IMR-90 (cell line): ENCODE data around the gene OR8D4. TPM values are rescaled to one million over a fixed set of nuclear protein-coding genes. Genes with fewer than 3 reads are reported as not detected.

Experiments used
- ATAC-seq: fragments of 200-7000 bp; cut with Tn5 transposase; 2 replicates; pipeline ENCODE4 v1.9.1; 2020; ENCODE audit warnings: low read depth, mild to moderate bottlenecking, moderate library complexity
- BruUV-seq: library from RNA; stranded (reverse); fragments of 400-500 nt; replicated peaks from 2 replicates; lab custom pipeline; 2021; lab: Mats Ljungman, UMichigan
- CTCF ChIA-PET: fragments of 300-600 bp; formaldehyde crosslinking; extraction: SDS; loops from one replicate; lab custom pipeline; 2021; ENCODE audit warnings: antibody characterized with exemption; lab: Yijun Ruan, JAX
- POLR2A ChIA-PET: fragments of 300-600 bp; sonication (Branson Sonifier 250); formaldehyde crosslinking; loops from one replicate; lab custom pipeline; 2022; ENCODE audit warnings: antibody characterized with exemption; ENCODE audit not compliant: unreplicated experiment; lab: Charles Lee
- DNase-seq: peaks from one replicate; pipeline ENCODE4 v3.0.0; 2013
- H2AFZ ChIP-seq: replicated peaks from 2 replicates; pipeline ENCODE3; 2013; ENCODE audit warnings: low read length, mild to moderate bottlenecking; ENCODE audit not compliant: poor library complexity
- H2AK5ac ChIP-seq: 2 replicates; pipeline ENCODE4 v1.6.1; 2013; ENCODE audit warnings: low read depth, low read length, inconsistent platforms
- H2AK9ac ChIP-seq: replicated peaks from 2 replicates; pipeline ENCODE3; 2013; ENCODE audit warnings: mild to moderate bottlenecking, low read depth, low read length, moderate library complexity; ENCODE audit not compliant: poor library complexity
- H2BK120ac ChIP-seq: 2 replicates; pipeline ENCODE4 v1.6.1; 2013; ENCODE audit warnings: low read depth, low read length, inconsistent platforms
- H2BK15ac ChIP-seq: 3 replicates; pipeline ENCODE4 v1.6.1; 2013; ENCODE audit warnings: low read depth, low read length, inconsistent platforms
- H2BK20ac ChIP-seq: 2 replicates; pipeline ENCODE4 v1.6.1; 2013; ENCODE audit warnings: low read depth, mild to moderate bottlenecking, inconsistent platforms, low read length, moderate library complexity
- H2BK5ac ChIP-seq: 2 replicates; pipeline ENCODE4 v1.6.1; 2013; ENCODE audit warnings: mild to moderate bottlenecking, low read depth, low read length, inconsistent platforms; ENCODE audit not compliant: poor library complexity, severe bottlenecking
- H3K14ac ChIP-seq: replicated peaks from 2 replicates; pipeline ENCODE4 v1.6.1; 2013; ENCODE audit warnings: low read depth, low read length, inconsistent platforms
- H3K18ac ChIP-seq: 2 replicates; pipeline ENCODE4 v1.6.1; 2013; ENCODE audit warnings: low read depth, low read length, control low read depth
- H3K23ac ChIP-seq: 2 replicates; pipeline ENCODE4 v1.6.1; 2013; ENCODE audit warnings: low read depth, low read length, inconsistent platforms
- H3K27ac ChIP-seq: 2 replicates; pipeline ENCODE4 v1.5.1; 2013; ENCODE audit warnings: mild to moderate bottlenecking, control low read depth, low read length; ENCODE audit not compliant: insufficient read depth
- H3K27me3 ChIP-seq: 2 replicates; pipeline ENCODE4 v1.6.1; 2013; ENCODE audit warnings: low read length; ENCODE audit not compliant: control insufficient read depth, insufficient read depth
- H3K36me3 ChIP-seq: 2 replicates; pipeline ENCODE4 v1.6.1; 2013; ENCODE audit warnings: low read length, mixed read lengths; ENCODE audit not compliant: control insufficient read depth, insufficient read depth
- H3K4ac ChIP-seq: 2 replicates; pipeline ENCODE4 v1.6.1; 2013; ENCODE audit warnings: low read depth, low read length, inconsistent platforms
- H3K4me1 ChIP-seq: 2 replicates; pipeline ENCODE4 v1.6.1; 2013; ENCODE audit warnings: low read length, mixed read lengths; ENCODE audit not compliant: control insufficient read depth, insufficient read depth
- H3K4me2 ChIP-seq: 2 replicates; pipeline ENCODE4 v1.6.1; 2013; ENCODE audit warnings: low read depth, mild to moderate bottlenecking, control low read depth, low read length, moderate library complexity
- H3K4me3 ChIP-seq: 2 replicates; pipeline ENCODE4 v1.5.1; 2013; ENCODE audit warnings: low read depth, mild to moderate bottlenecking, control low read depth, low read length, moderate library complexity; ENCODE audit not compliant: insufficient read depth
- H3K56ac ChIP-seq: 2 replicates; pipeline ENCODE4 v1.6.1; 2013; ENCODE audit warnings: low read length, inconsistent platforms; ENCODE audit not compliant: insufficient read depth; ENCODE audit errors: extremely low read depth
- H3K79me1 ChIP-seq, 2 experiments: 2 replicates each; pipeline ENCODE4 v1.6.1; 2013; ENCODE audit warnings: low read length in 2 of 2, inconsistent platforms in 1 of 2, low read depth in 1 of 2
- H3K9ac ChIP-seq: 2 replicates; pipeline ENCODE4 v1.6.1; 2013; ENCODE audit warnings: low read depth, low read length, control low read depth
- H3K9me1 ChIP-seq: 2 replicates; pipeline ENCODE4 v1.6.1; 2013; ENCODE audit warnings: low read length, inconsistent platforms; ENCODE audit not compliant: insufficient read depth
- H3K9me3 ChIP-seq: 2 replicates; pipeline ENCODE4 v1.6.1; 2013; ENCODE audit warnings: low read length; ENCODE audit not compliant: control insufficient read depth, insufficient read depth
- H4K20me1 ChIP-seq: 2 replicates; pipeline ENCODE4 v1.6.1; 2013; ENCODE audit warnings: low read length, inconsistent platforms; ENCODE audit not compliant: insufficient read depth
- H4K5ac ChIP-seq: 2 replicates; pipeline ENCODE4 v1.6.1; 2013; ENCODE audit warnings: mild to moderate bottlenecking, low read depth, low read length, control low read depth
- H4K8ac ChIP-seq, 2 experiments: 2 replicates each; pipeline ENCODE4 v1.6.1; 2013; ENCODE audit warnings: low read depth in 2 of 2, low read length in 2 of 2, control low read depth in 1 of 2, inconsistent platforms in 1 of 2
- H4K91ac ChIP-seq: 2 replicates; pipeline ENCODE4 v1.6.1; 2013; ENCODE audit warnings: low read depth, low read length, inconsistent platforms; ENCODE audit not compliant: insufficient read depth
- BHLHE40 ChIP-seq: fragments of 150-350 bp; IDR thresholded peaks from 2 replicates; pipeline ENCODE4 v1.6.1; 2016; ENCODE audit warnings: mild to moderate bottlenecking, low read depth, low read length
- CEBPB ChIP-seq: IDR thresholded peaks from 2 replicates; pipeline ENCODE4 v1.6.1; 2012; ENCODE audit warnings: low read depth, low read length, improper control_type of control experiment
- CHD1 ChIP-seq: IDR thresholded peaks from 2 replicates; pipeline ENCODE4 v1.6.1; 2012; ENCODE audit warnings: low read depth, low read length, improper control_type of control experiment
- FOS ChIP-seq: fragments of 150-350 bp; IDR thresholded peaks from 2 replicates; pipeline ENCODE4 v1.6.1; 2016; ENCODE audit warnings: low read depth, low read length
- MAFK ChIP-seq: IDR thresholded peaks from 2 replicates; pipeline ENCODE4 v1.6.1; 2012; ENCODE audit warnings: low read depth, low read length, improper control_type of control experiment
- MAZ ChIP-seq: IDR thresholded peaks from 2 replicates; pipeline ENCODE4 v1.6.1; 2012; ENCODE audit warnings: low read depth, mild to moderate bottlenecking, low read length, improper control_type of control experiment, moderate library complexity, borderline replicate concordance
- MXI1 ChIP-seq: IDR thresholded peaks from 2 replicates; pipeline ENCODE4 v1.6.1; 2012; ENCODE audit warnings: low read depth, mild to moderate bottlenecking, low read length, moderate library complexity, borderline replicate concordance
- NFE2L2 ChIP-seq: fragments of 150-350 bp; IDR thresholded peaks from 2 replicates; pipeline ENCODE4 v1.6.1; 2016; ENCODE audit warnings: low read depth, mild to moderate bottlenecking, low read length
- POLR2A ChIP-seq: IDR thresholded peaks from 2 replicates; pipeline ENCODE4 v1.6.1; 2012; ENCODE audit warnings: mild to moderate bottlenecking, low read depth, low read length
- RAD21 ChIP-seq: IDR thresholded peaks from 2 replicates; pipeline ENCODE4 v1.6.1; 2012; ENCODE audit warnings: low read length, improper control_type of control experiment
- RCOR1 ChIP-seq: IDR thresholded peaks from 2 replicates; pipeline ENCODE4 v1.6.1; 2012; ENCODE audit warnings: mild to moderate bottlenecking, low read length, improper control_type of control experiment; ENCODE audit not compliant: insufficient replicate concordance
- RFX5 ChIP-seq: IDR thresholded peaks from 2 replicates; pipeline ENCODE4 v1.8.0; 2012; ENCODE audit warnings: low read depth, mild to moderate bottlenecking, low read length, moderate library complexity
- SMC3 ChIP-seq: fragments of 150-350 bp; IDR thresholded peaks from 2 replicates; pipeline ENCODE4 v1.6.1; 2016; ENCODE audit warnings: low read depth, mild to moderate bottlenecking, antibody characterized with exemption, low read length, moderate library complexity
- dilution Hi-C: fragments of 300-500 bp; cut with HindIII; formaldehyde crosslinking; loops from one replicate; pipeline ENCODE4 v1.14.3; 2018; ENCODE audit warnings: low sequenced_read_pairs; ENCODE audit not compliant: unreplicated experiment
- in situ Hi-C: fragments of 300-500 bp; cut with MboI; formaldehyde crosslinking; loops from 3 replicates; pipeline ENCODE4 v1.14.3; 2019; ENCODE audit warnings: low sequenced_read_pairs, inconsistent platforms, mixed read lengths
- intact Hi-C: fragments of 100-400 bp; cut with micrococcal nuclease; formaldehyde crosslinking; loops from 2 replicates; pipeline ENCODE4 v1.10.0; 2022
- polyA plus RNA-seq, 3 experiments: library from polyadenylated mRNA; depleted of rRNA; stranded (reverse); fragments of >200 nt; gene quantifications; 2 replicates each; pipeline ENCODE4 v1.2.3, GENCODE V29; 2012; ENCODE audit warnings: low replicate concordance in 1 of 3
- total RNA-seq: library from RNA; depleted of rRNA; stranded (reverse); fragments of >200 nt; gene quantifications from 2 replicates; pipeline ENCODE4 v1.2.3, GENCODE V29; 2012
- TF ChIP-seq, protein P1 (sequence below): fragments of 150-350 bp; IDR thresholded peaks from 2 replicates; pipeline ENCODE4 v1.6.1; 2017; ENCODE audit warnings: mild to moderate bottlenecking, antibody characterized with exemption, low read length, low read depth
- TF ChIP-seq, protein P2 (sequence below): conservative IDR thresholded peaks from 2 replicates; pipeline ENCODE4 v1.5.1; 2012; ENCODE audit warnings: mild to moderate bottlenecking, low read depth, low read length, improper control_type of control experiment
- TF ChIP-seq, protein P3 (sequence below): fragments of 150-350 bp; IDR thresholded peaks from 2 replicates; pipeline ENCODE4 v1.6.1; 2016; ENCODE audit warnings: low read depth, mild to moderate bottlenecking, low read length, moderate library complexity, borderline replicate concordance

Gene OR8D4
- total and polyA plus RNA-seq, 2 of the 4 experiments (the other 2 are of a cell fraction), result not detected

DNA sequence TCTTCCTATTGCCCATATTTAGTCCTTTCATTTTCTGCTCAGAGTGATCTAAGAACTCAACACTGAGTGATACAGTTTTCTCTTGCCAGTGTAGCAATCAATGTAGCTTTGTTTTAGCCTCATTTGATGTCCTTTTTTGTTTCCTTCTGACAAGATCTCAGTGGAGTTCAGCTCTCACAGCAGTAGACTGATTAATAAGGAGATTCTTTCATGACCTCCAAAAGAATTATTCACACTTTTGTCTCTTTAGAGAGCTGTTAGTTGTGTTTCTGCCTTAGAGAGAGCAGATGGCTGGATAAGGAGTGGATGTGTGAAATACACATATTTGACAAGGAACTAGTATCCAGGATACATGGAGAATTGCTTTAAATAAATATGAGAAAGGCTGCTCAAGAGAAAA, 9.9 kb upstream of the OR8D4 start:
- H3K9me3 ChIP-seq, result no peaks in the 10 kb centered on the region
- H2BK120ac ChIP-seq, result no peak overlapping the region
- in situ Hi-C loops (no loop called here), dilution Hi-C loops (no loop called here), intact Hi-C loops (no loop called here)
- no peak overlapping the region for H3K14ac ChIP-seq
- ChIA-PET POLR2A (no interaction called here), CTCF (no interaction called here)
- TF ChIP-seq, protein P1, sequence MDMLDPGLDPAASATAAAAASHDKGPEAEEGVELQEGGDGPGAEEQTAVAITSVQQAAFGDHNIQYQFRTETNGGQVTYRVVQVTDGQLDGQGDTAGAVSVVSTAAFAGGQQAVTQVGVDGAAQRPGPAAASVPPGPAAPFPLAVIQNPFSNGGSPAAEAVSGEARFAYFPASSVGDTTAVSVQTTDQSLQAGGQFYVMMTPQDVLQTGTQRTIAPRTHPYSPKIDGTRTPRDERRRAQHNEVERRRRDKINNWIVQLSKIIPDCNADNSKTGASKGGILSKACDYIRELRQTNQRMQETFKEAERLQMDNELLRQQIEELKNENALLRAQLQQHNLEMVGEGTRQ, result no peak
- no peak for TF ChIP-seq SMC3
- TF ChIP-seq RFX5, result no peak
- TF ChIP-seq NFE2L2, result no peak
- no peak for TF ChIP-seq RCOR1
- TF ChIP-seq, protein P2, sequence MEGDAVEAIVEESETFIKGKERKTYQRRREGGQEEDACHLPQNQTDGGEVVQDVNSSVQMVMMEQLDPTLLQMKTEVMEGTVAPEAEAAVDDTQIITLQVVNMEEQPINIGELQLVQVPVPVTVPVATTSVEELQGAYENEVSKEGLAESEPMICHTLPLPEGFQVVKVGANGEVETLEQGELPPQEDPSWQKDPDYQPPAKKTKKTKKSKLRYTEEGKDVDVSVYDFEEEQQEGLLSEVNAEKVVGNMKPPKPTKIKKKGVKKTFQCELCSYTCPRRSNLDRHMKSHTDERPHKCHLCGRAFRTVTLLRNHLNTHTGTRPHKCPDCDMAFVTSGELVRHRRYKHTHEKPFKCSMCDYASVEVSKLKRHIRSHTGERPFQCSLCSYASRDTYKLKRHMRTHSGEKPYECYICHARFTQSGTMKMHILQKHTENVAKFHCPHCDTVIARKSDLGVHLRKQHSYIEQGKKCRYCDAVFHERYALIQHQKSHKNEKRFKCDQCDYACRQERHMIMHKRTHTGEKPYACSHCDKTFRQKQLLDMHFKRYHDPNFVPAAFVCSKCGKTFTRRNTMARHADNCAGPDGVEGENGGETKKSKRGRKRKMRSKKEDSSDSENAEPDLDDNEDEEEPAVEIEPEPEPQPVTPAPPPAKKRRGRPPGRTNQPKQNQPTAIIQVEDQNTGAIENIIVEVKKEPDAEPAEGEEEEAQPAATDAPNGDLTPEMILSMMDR, result no peak
- TF ChIP-seq POLR2A, result no peak
- no peak for TF ChIP-seq CHD1
- TF ChIP-seq, protein P3, sequence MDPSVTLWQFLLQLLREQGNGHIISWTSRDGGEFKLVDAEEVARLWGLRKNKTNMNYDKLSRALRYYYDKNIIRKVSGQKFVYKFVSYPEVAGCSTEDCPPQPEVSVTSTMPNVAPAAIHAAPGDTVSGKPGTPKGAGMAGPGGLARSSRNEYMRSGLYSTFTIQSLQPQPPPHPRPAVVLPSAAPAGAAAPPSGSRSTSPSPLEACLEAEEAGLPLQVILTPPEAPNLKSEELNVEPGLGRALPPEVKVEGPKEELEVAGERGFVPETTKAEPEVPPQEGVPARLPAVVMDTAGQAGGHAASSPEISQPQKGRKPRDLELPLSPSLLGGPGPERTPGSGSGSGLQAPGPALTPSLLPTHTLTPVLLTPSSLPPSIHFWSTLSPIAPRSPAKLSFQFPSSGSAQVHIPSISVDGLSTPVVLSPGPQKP, result no peak
- no peak for TF ChIP-seq BHLHE40
- TF ChIP-seq MAZ, result no peak
- TF ChIP-seq CEBPB, result no peak
- no peak for TF ChIP-seq FOS
- TF ChIP-seq RAD21, result no peak
- TF ChIP-seq MAFK, result no peak
- TF ChIP-seq MXI1, result no peak
- H3K18ac ChIP-seq, result no peak overlapping the region
- H2BK15ac ChIP-seq, result no peak overlapping the region
- H4K5ac ChIP-seq, result no peak overlapping the region
- H4K20me1 ChIP-seq, result no peaks in the 10 kb centered on the region
- no peak overlapping the region for H3K56ac ChIP-seq
- no peak overlapping the region for H4K8ac ChIP-seq
- H3K27me3 ChIP-seq, result no peaks in the 10 kb centered on the region
- no peak overlapping the region for H2AFZ ChIP-seq
- no peak overlapping the region for H4K91ac ChIP-seq
- no peak overlapping the region for H3K27ac ChIP-seq
- no peak overlapping the region for H2BK20ac ChIP-seq
- no peak overlapping the region for H2AK5ac ChIP-seq
- no TSS peak for BruUV-seq
- no peaks in the 10 kb centered on the region for H3K36me3 ChIP-seq
- ATAC-seq, result no peak
- H3K4me3 ChIP-seq, result no peak overlapping the region
- H3K23ac ChIP-seq, result no peak overlapping the region
- H3K79me1 ChIP-seq, result no peaks in the 10 kb centered on the region
- no peak overlapping the region for H2AK9ac ChIP-seq
- no peak for DNase-seq
- H3K4me1 ChIP-seq, result no peaks in the 10 kb centered on the region
- H3K9me1 ChIP-seq, result no peaks in the 10 kb centered on the region
- no peak overlapping the region for H3K4ac ChIP-seq
- H3K4me2 ChIP-seq, result no peak overlapping the region
- no peak overlapping the region for H3K9ac ChIP-seq
- H2BK5ac ChIP-seq, result no peak overlapping the region
